Measurements from ENCODE around the gene PNPO. TPM values are rescaled to one million over a fixed set of nuclear protein-coding genes. Genes with fewer than 3 reads are reported as not detected.
A peak's percentile ranks its signal among the peaks of the same experiment; 100 is the strongest.

PNPO gene
- total and polyA plus RNA-seq, 2 of the 13 experiments (the other 11 are each of a cell fraction or from before 2014, with no cell fraction given), result 47.9 to 63.3 TPM

DNA sequence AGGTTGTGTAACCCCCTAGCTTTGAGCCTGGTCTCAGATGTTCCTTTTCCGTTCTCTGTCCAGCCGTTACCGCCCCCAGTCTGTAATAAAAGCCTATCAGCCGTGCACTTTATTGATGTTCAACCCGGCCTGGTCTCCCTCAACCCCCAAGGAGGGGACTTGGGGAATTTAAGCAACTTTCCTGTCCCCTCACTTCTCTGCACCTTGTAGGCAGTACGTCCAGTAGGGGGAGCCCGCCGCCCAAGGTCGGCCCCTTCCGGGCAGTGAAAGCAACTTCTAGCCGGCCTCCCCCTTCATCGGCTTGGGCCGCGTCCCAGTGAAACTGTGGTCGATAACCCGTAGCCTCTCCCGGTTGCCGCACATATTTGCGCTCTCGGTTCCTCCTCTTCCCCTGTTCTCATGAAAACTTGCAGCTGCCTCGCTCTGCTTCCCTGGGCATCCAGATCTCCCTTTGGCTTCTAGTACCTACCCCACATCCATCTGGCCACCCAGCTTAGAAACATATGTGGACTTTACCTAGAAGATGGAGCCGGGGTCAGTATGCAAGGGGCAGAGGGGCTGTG is 7.9 kb downstream of the PNPO start (continued):
- TF ChIP-seq, protein P1, sequence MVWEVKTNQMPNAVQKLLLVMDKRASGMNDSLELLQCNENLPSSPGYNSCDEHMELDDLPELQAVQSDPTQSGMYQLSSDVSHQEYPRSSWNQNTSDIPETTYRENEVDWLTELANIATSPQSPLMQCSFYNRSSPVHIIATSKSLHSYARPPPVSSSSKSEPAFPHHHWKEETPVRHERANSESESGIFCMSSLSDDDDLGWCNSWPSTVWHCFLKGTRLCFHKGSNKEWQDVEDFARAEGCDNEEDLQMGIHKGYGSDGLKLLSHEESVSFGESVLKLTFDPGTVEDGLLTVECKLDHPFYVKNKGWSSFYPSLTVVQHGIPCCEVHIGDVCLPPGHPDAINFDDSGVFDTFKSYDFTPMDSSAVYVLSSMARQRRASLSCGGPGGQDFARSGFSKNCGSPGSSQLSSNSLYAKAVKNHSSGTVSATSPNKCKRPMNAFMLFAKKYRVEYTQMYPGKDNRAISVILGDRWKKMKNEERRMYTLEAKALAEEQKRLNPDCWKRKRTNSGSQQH (CRISPR knock-in tag; IDR thresholded peaks at IDR 0.05; ENCODE audit: low read depth), result peak; percentile 40; the same call in 1 of the 2 replicates
- TF ChIP-seq, protein P2, sequence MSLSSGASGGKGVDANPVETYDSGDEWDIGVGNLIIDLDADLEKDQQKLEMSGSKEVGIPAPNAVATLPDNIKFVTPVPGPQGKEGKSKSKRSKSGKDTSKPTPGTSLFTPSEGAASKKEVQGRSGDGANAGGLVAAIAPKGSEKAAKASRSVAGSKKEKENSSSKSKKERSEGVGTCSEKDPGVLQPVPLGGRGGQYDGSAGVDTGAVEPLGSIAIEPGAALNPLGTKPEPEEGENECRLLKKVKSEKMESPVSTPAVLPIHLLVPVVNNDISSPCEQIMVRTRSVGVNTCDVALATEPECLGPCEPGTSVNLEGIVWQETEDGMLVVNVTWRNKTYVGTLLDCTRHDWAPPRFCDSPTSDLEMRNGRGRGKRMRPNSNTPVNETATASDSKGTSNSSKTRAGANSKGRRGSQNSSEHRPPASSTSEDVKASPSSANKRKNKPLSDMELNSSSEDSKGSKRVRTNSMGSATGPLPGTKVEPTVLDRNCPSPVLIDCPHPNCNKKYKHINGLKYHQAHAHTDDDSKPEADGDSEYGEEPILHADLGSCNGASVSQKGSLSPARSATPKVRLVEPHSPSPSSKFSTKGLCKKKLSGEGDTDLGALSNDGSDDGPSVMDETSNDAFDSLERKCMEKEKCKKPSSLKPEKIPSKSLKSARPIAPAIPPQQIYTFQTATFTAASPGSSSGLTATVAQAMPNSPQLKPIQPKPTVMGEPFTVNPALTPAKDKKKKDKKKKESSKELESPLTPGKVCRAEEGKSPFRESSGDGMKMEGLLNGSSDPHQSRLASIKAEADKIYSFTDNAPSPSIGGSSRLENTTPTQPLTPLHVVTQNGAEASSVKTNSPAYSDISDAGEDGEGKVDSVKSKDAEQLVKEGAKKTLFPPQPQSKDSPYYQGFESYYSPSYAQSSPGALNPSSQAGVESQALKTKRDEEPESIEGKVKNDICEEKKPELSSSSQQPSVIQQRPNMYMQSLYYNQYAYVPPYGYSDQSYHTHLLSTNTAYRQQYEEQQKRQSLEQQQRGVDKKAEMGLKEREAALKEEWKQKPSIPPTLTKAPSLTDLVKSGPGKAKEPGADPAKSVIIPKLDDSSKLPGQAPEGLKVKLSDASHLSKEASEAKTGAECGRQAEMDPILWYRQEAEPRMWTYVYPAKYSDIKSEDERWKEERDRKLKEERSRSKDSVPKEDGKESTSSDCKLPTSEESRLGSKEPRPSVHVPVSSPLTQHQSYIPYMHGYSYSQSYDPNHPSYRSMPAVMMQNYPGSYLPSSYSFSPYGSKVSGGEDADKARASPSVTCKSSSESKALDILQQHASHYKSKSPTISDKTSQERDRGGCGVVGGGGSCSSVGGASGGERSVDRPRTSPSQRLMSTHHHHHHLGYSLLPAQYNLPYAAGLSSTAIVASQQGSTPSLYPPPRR (CRISPR knock-in tag; IDR thresholded peaks at IDR 0.05; ENCODE audit: borderline replicate concordance), result no peak
- TF ChIP-seq, protein P3, sequence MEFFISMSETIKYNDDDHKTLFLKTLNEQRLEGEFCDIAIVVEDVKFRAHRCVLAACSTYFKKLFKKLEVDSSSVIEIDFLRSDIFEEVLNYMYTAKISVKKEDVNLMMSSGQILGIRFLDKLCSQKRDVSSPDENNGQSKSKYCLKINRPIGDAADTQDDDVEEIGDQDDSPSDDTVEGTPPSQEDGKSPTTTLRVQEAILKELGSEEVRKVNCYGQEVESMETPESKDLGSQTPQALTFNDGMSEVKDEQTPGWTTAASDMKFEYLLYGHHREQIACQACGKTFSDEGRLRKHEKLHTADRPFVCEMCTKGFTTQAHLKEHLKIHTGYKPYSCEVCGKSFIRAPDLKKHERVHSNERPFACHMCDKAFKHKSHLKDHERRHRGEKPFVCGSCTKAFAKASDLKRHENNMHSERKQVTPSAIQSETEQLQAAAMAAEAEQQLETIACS (CRISPR knock-in tag; IDR thresholded peaks at IDR 0.05), result no peak
- TF ChIP-seq KLF13 (CRISPR knock-in tag; IDR thresholded peaks at IDR 0.05) (no peak), HMG20A (CRISPR knock-in tag; IDR thresholded peaks at IDR 0.05; ENCODE audit: borderline replicate concordance) (no peak), RFX5 (IDR thresholded peaks at IDR 0.05; ENCODE audit: low read depth, low read length) (no peak), ZNF124 (CRISPR knock-in tag; IDR thresholded peaks at IDR 0.05) (no peak), ZNF629 (CRISPR knock-in tag; conservative IDR thresholded peaks at IDR 0.05) (no peak), HDAC1 (CRISPR knock-in tag; IDR thresholded peaks at IDR 0.05) (peak; percentile 59; the same call in 1 of the 2 replicates), PRPF4 (IDR thresholded peaks at IDR 0.05; ENCODE audit: low read depth, low read length, poor library complexity, severe bottlenecking) (no peak), SRF (IDR thresholded peaks at IDR 0.05; ENCODE audit: low read depth, low read length) (0 out of 2 replicates have a peak, but pooled peaks have one; percentile 9), GTF2F1 (IDR thresholded peaks at IDR 0.05; ENCODE audit: low read length) (no peak), ZNF234 (CRISPR knock-in tag; conservative IDR thresholded peaks at IDR 0.05) (no peak), ZNF333 (CRISPR knock-in tag; IDR thresholded peaks at IDR 0.05; ENCODE audit: borderline replicate concordance) (no peak), GABPA (IDR thresholded peaks at IDR 0.05; ENCODE audit: low read depth, low read length) (no peak), GABPA (CRISPR knock-in tag; IDR thresholded peaks at IDR 0.05; ENCODE audit: low read depth) (no peak; the same call in 1 of the 2 replicates), ZNF768 (CRISPR knock-in tag; IDR thresholded peaks at IDR 0.05) (no peak), MXD4 (CRISPR knock-in tag; IDR thresholded peaks at IDR 0.05) (no peak)
- TF ChIP-seq, protein P4, sequence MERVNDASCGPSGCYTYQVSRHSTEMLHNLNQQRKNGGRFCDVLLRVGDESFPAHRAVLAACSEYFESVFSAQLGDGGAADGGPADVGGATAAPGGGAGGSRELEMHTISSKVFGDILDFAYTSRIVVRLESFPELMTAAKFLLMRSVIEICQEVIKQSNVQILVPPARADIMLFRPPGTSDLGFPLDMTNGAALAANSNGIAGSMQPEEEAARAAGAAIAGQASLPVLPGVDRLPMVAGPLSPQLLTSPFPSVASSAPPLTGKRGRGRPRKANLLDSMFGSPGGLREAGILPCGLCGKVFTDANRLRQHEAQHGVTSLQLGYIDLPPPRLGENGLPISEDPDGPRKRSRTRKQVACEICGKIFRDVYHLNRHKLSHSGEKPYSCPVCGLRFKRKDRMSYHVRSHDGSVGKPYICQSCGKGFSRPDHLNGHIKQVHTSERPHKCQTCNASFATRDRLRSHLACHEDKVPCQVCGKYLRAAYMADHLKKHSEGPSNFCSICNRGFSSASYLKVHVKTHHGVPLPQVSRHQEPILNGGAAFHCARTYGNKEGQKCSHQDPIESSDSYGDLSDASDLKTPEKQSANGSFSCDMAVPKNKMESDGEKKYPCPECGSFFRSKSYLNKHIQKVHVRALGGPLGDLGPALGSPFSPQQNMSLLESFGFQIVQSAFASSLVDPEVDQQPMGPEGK (CRISPR knock-in tag; IDR thresholded peaks at IDR 0.05), result peak; percentile 62
- TF ChIP-seq, protein P5, sequence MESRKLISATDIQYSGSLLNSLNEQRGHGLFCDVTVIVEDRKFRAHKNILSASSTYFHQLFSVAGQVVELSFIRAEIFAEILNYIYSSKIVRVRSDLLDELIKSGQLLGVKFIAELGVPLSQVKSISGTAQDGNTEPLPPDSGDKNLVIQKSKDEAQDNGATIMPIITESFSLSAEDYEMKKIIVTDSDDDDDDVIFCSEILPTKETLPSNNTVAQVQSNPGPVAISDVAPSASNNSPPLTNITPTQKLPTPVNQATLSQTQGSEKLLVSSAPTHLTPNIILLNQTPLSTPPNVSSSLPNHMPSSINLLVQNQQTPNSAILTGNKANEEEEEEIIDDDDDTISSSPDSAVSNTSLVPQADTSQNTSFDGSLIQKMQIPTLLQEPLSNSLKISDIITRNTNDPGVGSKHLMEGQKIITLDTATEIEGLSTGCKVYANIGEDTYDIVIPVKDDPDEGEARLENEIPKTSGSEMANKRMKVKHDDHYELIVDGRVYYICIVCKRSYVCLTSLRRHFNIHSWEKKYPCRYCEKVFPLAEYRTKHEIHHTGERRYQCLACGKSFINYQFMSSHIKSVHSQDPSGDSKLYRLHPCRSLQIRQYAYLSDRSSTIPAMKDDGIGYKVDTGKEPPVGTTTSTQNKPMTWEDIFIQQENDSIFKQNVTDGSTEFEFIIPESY (CRISPR knock-in tag; IDR thresholded peaks at IDR 0.05), result 0 out of 2 replicates have a peak, but pooled peaks have one; percentile 11
